ENCODE data around the gene RETREG1.

RETREG1 gene

DNA sequence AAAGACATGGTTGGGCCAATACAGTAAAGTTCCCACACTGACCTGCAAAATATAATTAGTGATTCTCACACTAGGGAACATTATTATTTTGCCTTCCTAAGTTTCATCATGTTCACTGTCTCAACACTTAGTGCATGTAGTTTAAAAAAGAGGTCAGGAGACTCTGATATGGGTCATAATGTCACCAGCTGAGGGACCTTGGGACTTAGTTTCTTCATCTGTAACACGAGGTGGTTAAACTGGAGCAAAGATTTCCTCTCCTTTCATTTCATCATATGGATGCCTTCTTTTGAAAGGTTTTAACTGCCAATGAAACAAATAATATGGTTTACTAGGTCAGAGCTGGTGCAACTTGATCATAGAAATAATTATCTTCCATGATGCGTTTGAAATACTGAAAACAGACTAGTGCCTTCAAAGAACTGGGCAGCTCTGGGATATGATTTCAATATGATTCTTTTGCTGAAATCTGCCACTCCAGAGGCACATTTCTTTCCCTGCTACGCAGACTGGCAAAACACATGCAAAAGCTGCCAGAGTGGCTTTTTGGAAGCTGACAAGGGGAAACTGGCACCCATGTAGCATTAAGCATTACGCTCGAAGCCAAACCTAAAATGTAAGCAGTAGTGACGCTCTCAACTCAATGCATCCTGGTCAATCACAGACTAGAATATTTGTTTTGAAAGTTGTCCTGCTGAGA lies 20.8 kb downstream of the RETREG1 start:
- DNase-seq (ENCODE audit: low read depth) = no peak
- H3K4me3 ChIP-seq (ENCODE audit: control insufficient read depth, low read depth, low read length) = no peak overlapping the region
- TF ChIP-seq, protein P1, sequence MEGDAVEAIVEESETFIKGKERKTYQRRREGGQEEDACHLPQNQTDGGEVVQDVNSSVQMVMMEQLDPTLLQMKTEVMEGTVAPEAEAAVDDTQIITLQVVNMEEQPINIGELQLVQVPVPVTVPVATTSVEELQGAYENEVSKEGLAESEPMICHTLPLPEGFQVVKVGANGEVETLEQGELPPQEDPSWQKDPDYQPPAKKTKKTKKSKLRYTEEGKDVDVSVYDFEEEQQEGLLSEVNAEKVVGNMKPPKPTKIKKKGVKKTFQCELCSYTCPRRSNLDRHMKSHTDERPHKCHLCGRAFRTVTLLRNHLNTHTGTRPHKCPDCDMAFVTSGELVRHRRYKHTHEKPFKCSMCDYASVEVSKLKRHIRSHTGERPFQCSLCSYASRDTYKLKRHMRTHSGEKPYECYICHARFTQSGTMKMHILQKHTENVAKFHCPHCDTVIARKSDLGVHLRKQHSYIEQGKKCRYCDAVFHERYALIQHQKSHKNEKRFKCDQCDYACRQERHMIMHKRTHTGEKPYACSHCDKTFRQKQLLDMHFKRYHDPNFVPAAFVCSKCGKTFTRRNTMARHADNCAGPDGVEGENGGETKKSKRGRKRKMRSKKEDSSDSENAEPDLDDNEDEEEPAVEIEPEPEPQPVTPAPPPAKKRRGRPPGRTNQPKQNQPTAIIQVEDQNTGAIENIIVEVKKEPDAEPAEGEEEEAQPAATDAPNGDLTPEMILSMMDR (IDR thresholded peaks at IDR 0.05; ENCODE audit: control insufficient read depth, insufficient read depth, low read depth, low read length, missing control alignments) = no peak

DNA sequence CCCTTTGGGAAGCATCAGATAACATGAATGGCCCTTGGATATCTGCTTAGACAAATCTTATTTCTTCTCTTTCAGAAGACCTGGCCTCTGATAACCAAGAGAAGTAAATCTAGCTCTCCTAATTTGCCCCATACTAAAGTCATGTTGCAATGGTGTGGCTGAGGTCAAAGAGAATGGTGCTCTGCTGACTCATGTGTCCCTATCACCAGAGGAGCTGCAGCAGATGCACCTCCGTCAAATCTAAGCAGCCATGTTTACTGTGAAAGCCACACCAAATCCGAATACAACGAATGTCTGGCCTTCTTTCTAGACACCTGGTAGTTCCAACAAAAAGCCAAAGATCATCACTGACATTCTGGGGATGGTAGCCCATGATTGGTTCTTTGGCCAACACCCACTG lies 23.2 kb downstream of the RETREG1 start:
- no peak for DNase-seq (ENCODE audit: low read depth)
- TF ChIP-seq, protein P1 (IDR thresholded peaks at IDR 0.05; ENCODE audit: control insufficient read depth, insufficient read depth, low read depth, low read length, missing control alignments) = no peak
- no peak overlapping the region for H3K4me3 ChIP-seq (ENCODE audit: control insufficient read depth, low read depth, low read length)

DNA sequence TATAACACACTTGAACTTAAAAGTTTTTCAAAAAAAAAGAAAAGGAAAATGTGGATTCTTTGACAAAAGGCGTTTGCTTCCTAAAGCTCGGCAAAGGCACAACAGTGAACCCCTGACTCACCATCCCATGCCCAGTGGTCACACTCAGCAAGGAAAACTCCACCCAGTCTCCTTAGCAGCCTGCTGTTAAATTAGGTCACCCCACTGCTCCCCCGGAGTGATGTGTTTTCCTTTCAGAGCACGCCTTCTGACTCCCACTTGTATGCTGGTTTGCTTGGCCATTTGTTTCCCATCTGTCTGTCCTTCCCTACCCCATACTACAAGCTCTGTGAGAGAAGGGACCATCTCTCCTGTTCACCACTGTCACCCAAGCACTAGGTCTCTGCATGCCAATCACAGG lies 23.8 kb downstream of the RETREG1 start:
- DNase-seq (ENCODE audit: low read depth) = no peak
- H3K4me3 ChIP-seq (ENCODE audit: control insufficient read depth, low read depth, low read length) = no peak overlapping the region
- TF ChIP-seq, protein P1 (IDR thresholded peaks at IDR 0.05; ENCODE audit: control insufficient read depth, insufficient read depth, low read depth, low read length, missing control alignments) = no peak

DNA sequence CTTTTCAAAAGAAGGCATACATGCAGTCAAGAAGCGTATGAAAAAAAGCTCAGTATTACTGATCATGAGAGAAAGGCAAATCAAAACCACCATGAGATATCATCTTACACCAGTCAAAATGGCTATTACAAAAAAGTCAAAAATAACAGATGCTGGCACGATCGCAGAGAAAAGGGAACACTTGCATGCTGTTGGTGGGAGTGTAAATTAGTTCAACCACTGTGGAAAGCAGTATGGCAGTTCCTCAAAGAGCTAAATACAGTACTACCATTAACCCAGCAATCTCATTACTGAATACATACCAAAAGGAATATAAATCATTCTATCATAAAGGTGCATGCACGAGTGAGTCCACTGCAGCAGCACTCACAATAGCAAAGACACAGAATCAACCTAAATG lies 24.5 kb downstream of the RETREG1 start:
- H3K4me3 ChIP-seq (ENCODE audit: control insufficient read depth, low read depth, low read length) = no peak overlapping the region
- TF ChIP-seq, protein P1 (IDR thresholded peaks at IDR 0.05; ENCODE audit: control insufficient read depth, insufficient read depth, low read depth, low read length, missing control alignments) = no peak
- DNase-seq (ENCODE audit: low read depth) = no peak

DNA sequence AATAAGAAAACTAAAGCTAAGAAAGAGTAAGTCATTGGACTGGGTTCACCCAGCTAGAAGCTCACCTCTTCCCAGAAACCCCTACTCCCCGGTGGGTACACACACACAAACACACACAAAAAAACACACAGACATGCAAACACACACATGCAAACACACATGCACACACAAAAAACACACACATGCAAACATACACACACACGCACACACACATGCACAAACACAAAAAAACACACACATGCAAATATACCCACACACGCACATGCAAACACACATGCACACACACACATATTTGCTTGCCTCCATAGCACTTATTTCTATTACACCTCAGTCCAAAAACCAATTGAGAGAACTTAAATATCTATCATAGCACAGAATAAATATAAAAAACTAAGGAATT lies 26.1 kb downstream of the RETREG1 start:
- TF ChIP-seq, protein P1 (IDR thresholded peaks at IDR 0.05; ENCODE audit: control insufficient read depth, insufficient read depth, low read depth, low read length, missing control alignments) = no peak
- DNase-seq (ENCODE audit: low read depth) = no peak
- no peak overlapping the region for H3K4me3 ChIP-seq (ENCODE audit: control insufficient read depth, low read depth, low read length)

DNA sequence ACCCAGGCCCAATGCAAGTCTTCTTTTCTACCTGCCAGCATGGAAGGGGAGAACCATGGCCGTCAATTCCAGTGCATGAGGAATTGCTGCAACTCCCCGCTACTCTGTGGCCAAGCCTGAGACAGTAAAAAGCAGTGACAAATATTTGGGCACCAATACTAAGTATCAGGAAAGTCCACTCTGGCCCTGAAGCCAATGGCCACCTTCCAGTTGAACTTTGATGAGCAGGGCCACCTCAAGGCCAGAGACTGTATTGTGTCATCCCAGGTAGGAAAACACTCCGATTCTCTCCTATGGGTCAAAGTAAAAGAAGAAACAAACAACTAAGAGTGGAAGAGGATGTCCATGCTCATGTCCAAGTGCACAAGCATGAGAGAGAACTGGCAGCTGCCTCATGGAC lies 27.1 kb downstream of the RETREG1 start:
- no peak overlapping the region for H3K4me3 ChIP-seq (ENCODE audit: control insufficient read depth, low read depth, low read length)
- TF ChIP-seq, protein P1 (IDR thresholded peaks at IDR 0.05; ENCODE audit: control insufficient read depth, insufficient read depth, low read depth, low read length, missing control alignments) = no peak
- no peak for DNase-seq (ENCODE audit: low read depth)
